IMR-90 (cell line): Measurements from ENCODE around the gene CLEC17A. TPM values are rescaled to one million over a fixed set of nuclear protein-coding genes. Genes with fewer than 3 reads are reported as not detected.

Source experiments
- ATAC-seq: fragments of 200-7000 bp; cut with Tn5 transposase; 2 replicates; pipeline ENCODE4 v1.9.1; 2020; ENCODE audit warnings: low read depth, mild to moderate bottlenecking, moderate library complexity
- BruUV-seq: library from RNA; stranded (reverse); fragments of 400-500 nt; replicated peaks from 2 replicates; lab custom pipeline; 2021; lab: Mats Ljungman, UMichigan
- CTCF ChIA-PET: fragments of 300-600 bp; formaldehyde crosslinking; extraction: SDS; loops from one replicate; lab custom pipeline; 2021; ENCODE audit warnings: antibody characterized with exemption; lab: Yijun Ruan, JAX
- POLR2A ChIA-PET: fragments of 300-600 bp; sonication (Branson Sonifier 250); formaldehyde crosslinking; loops from one replicate; lab custom pipeline; 2022; ENCODE audit warnings: antibody characterized with exemption; ENCODE audit not compliant: unreplicated experiment; lab: Charles Lee
- DNase-seq: peaks from one replicate; pipeline ENCODE4 v3.0.0; 2013
- H2AFZ ChIP-seq: replicated peaks from 2 replicates; pipeline ENCODE3; 2013; ENCODE audit warnings: low read length, mild to moderate bottlenecking; ENCODE audit not compliant: poor library complexity
- H2AK5ac ChIP-seq: 2 replicates; pipeline ENCODE4 v1.6.1; 2013; ENCODE audit warnings: low read depth, low read length, inconsistent platforms
- H2AK9ac ChIP-seq: replicated peaks from 2 replicates; pipeline ENCODE3; 2013; ENCODE audit warnings: mild to moderate bottlenecking, low read depth, low read length, moderate library complexity; ENCODE audit not compliant: poor library complexity
- H2BK120ac ChIP-seq: 2 replicates; pipeline ENCODE4 v1.6.1; 2013; ENCODE audit warnings: low read depth, low read length, inconsistent platforms
- H2BK15ac ChIP-seq: 3 replicates; pipeline ENCODE4 v1.6.1; 2013; ENCODE audit warnings: low read depth, low read length, inconsistent platforms
- H2BK20ac ChIP-seq: 2 replicates; pipeline ENCODE4 v1.6.1; 2013; ENCODE audit warnings: low read depth, mild to moderate bottlenecking, inconsistent platforms, low read length, moderate library complexity
- H2BK5ac ChIP-seq: 2 replicates; pipeline ENCODE4 v1.6.1; 2013; ENCODE audit warnings: mild to moderate bottlenecking, low read depth, low read length, inconsistent platforms; ENCODE audit not compliant: poor library complexity, severe bottlenecking
- H3K14ac ChIP-seq: replicated peaks from 2 replicates; pipeline ENCODE4 v1.6.1; 2013; ENCODE audit warnings: low read depth, low read length, inconsistent platforms
- H3K18ac ChIP-seq: 2 replicates; pipeline ENCODE4 v1.6.1; 2013; ENCODE audit warnings: low read depth, low read length, control low read depth
- H3K23ac ChIP-seq: 2 replicates; pipeline ENCODE4 v1.6.1; 2013; ENCODE audit warnings: low read depth, low read length, inconsistent platforms
- H3K27ac ChIP-seq: 2 replicates; pipeline ENCODE4 v1.5.1; 2013; ENCODE audit warnings: mild to moderate bottlenecking, control low read depth, low read length; ENCODE audit not compliant: insufficient read depth
- H3K27me3 ChIP-seq: 2 replicates; pipeline ENCODE4 v1.6.1; 2013; ENCODE audit warnings: low read length; ENCODE audit not compliant: control insufficient read depth, insufficient read depth
- H3K36me3 ChIP-seq: 2 replicates; pipeline ENCODE4 v1.6.1; 2013; ENCODE audit warnings: low read length, mixed read lengths; ENCODE audit not compliant: control insufficient read depth, insufficient read depth
- H3K4ac ChIP-seq: 2 replicates; pipeline ENCODE4 v1.6.1; 2013; ENCODE audit warnings: low read depth, low read length, inconsistent platforms
- H3K4me1 ChIP-seq: 2 replicates; pipeline ENCODE4 v1.6.1; 2013; ENCODE audit warnings: low read length, mixed read lengths; ENCODE audit not compliant: control insufficient read depth, insufficient read depth
- H3K4me2 ChIP-seq: 2 replicates; pipeline ENCODE4 v1.6.1; 2013; ENCODE audit warnings: low read depth, mild to moderate bottlenecking, control low read depth, low read length, moderate library complexity
- H3K4me3 ChIP-seq: 2 replicates; pipeline ENCODE4 v1.5.1; 2013; ENCODE audit warnings: low read depth, mild to moderate bottlenecking, control low read depth, low read length, moderate library complexity; ENCODE audit not compliant: insufficient read depth
- H3K56ac ChIP-seq: 2 replicates; pipeline ENCODE4 v1.6.1; 2013; ENCODE audit warnings: low read length, inconsistent platforms; ENCODE audit not compliant: insufficient read depth; ENCODE audit errors: extremely low read depth
- H3K79me1 ChIP-seq, 2 experiments: 2 replicates each; pipeline ENCODE4 v1.6.1; 2013; ENCODE audit warnings: low read length in 2 of 2, inconsistent platforms in 1 of 2, low read depth in 1 of 2
- H3K9ac ChIP-seq: 2 replicates; pipeline ENCODE4 v1.6.1; 2013; ENCODE audit warnings: low read depth, low read length, control low read depth
- H3K9me1 ChIP-seq: 2 replicates; pipeline ENCODE4 v1.6.1; 2013; ENCODE audit warnings: low read length, inconsistent platforms; ENCODE audit not compliant: insufficient read depth
- H3K9me3 ChIP-seq: 2 replicates; pipeline ENCODE4 v1.6.1; 2013; ENCODE audit warnings: low read length; ENCODE audit not compliant: control insufficient read depth, insufficient read depth
- H4K20me1 ChIP-seq: 2 replicates; pipeline ENCODE4 v1.6.1; 2013; ENCODE audit warnings: low read length, inconsistent platforms; ENCODE audit not compliant: insufficient read depth
- H4K5ac ChIP-seq: 2 replicates; pipeline ENCODE4 v1.6.1; 2013; ENCODE audit warnings: mild to moderate bottlenecking, low read depth, low read length, control low read depth
- H4K8ac ChIP-seq, 2 experiments: 2 replicates each; pipeline ENCODE4 v1.6.1; 2013; ENCODE audit warnings: low read depth in 2 of 2, low read length in 2 of 2, control low read depth in 1 of 2, inconsistent platforms in 1 of 2
- H4K91ac ChIP-seq: 2 replicates; pipeline ENCODE4 v1.6.1; 2013; ENCODE audit warnings: low read depth, low read length, inconsistent platforms; ENCODE audit not compliant: insufficient read depth
- BHLHE40 ChIP-seq: fragments of 150-350 bp; IDR thresholded peaks from 2 replicates; pipeline ENCODE4 v1.6.1; 2016; ENCODE audit warnings: mild to moderate bottlenecking, low read depth, low read length
- CEBPB ChIP-seq: IDR thresholded peaks from 2 replicates; pipeline ENCODE4 v1.6.1; 2012; ENCODE audit warnings: low read depth, low read length, improper control_type of control experiment
- CHD1 ChIP-seq: IDR thresholded peaks from 2 replicates; pipeline ENCODE4 v1.6.1; 2012; ENCODE audit warnings: low read depth, low read length, improper control_type of control experiment
- MAFK ChIP-seq: IDR thresholded peaks from 2 replicates; pipeline ENCODE4 v1.6.1; 2012; ENCODE audit warnings: low read depth, low read length, improper control_type of control experiment
- MAZ ChIP-seq: IDR thresholded peaks from 2 replicates; pipeline ENCODE4 v1.6.1; 2012; ENCODE audit warnings: low read depth, mild to moderate bottlenecking, low read length, improper control_type of control experiment, moderate library complexity, borderline replicate concordance
- MXI1 ChIP-seq: IDR thresholded peaks from 2 replicates; pipeline ENCODE4 v1.6.1; 2012; ENCODE audit warnings: low read depth, mild to moderate bottlenecking, low read length, moderate library complexity, borderline replicate concordance
- NFE2L2 ChIP-seq: fragments of 150-350 bp; IDR thresholded peaks from 2 replicates; pipeline ENCODE4 v1.6.1; 2016; ENCODE audit warnings: low read depth, mild to moderate bottlenecking, low read length
- POLR2A ChIP-seq: IDR thresholded peaks from 2 replicates; pipeline ENCODE4 v1.6.1; 2012; ENCODE audit warnings: mild to moderate bottlenecking, low read depth, low read length
- RCOR1 ChIP-seq: IDR thresholded peaks from 2 replicates; pipeline ENCODE4 v1.6.1; 2012; ENCODE audit warnings: mild to moderate bottlenecking, low read length, improper control_type of control experiment; ENCODE audit not compliant: insufficient replicate concordance
- SMC3 ChIP-seq: fragments of 150-350 bp; IDR thresholded peaks from 2 replicates; pipeline ENCODE4 v1.6.1; 2016; ENCODE audit warnings: low read depth, mild to moderate bottlenecking, antibody characterized with exemption, low read length, moderate library complexity
- USF2 ChIP-seq: fragments of 150-350 bp; IDR thresholded peaks from 2 replicates; pipeline ENCODE4 v1.6.1; 2017; ENCODE audit warnings: mild to moderate bottlenecking, antibody characterized with exemption, low read length, low read depth
- WGBS, 2 experiments: methylation state at CpG; one replicate each; pipeline versions ENCODE4 v1.1.5 to v1.1.7; 2013; ENCODE audit warnings: missing lambda C conversion rate in 2 of 2; ENCODE audit not compliant: insufficient read length in 1 of 2; ENCODE audit errors: extremely low coverage in 2 of 2; 5-methylcytosine and 5-hydroxymethylcytosine counted together
- dilution Hi-C: fragments of 300-500 bp; cut with HindIII; formaldehyde crosslinking; loops from one replicate; pipeline ENCODE4 v1.14.3; 2018; ENCODE audit warnings: low sequenced_read_pairs; ENCODE audit not compliant: unreplicated experiment
- in situ Hi-C: fragments of 300-500 bp; cut with MboI; formaldehyde crosslinking; loops from 3 replicates; pipeline ENCODE4 v1.14.3; 2019; ENCODE audit warnings: low sequenced_read_pairs, inconsistent platforms, mixed read lengths
- intact Hi-C: fragments of 100-400 bp; cut with micrococcal nuclease; formaldehyde crosslinking; loops from 2 replicates; pipeline ENCODE4 v1.10.0; 2022
- polyA plus RNA-seq, 3 experiments: library from polyadenylated mRNA; depleted of rRNA; stranded (reverse); fragments of >200 nt; gene quantifications; 2 replicates each; pipeline ENCODE4 v1.2.3, GENCODE V29; 2012; ENCODE audit warnings: low replicate concordance in 1 of 3
- total RNA-seq: library from RNA; depleted of rRNA; stranded (reverse); fragments of >200 nt; gene quantifications from 2 replicates; pipeline ENCODE4 v1.2.3, GENCODE V29; 2012
- TF ChIP-seq, protein P1 (sequence below): conservative IDR thresholded peaks from 2 replicates; pipeline ENCODE4 v1.5.1; 2012; ENCODE audit warnings: mild to moderate bottlenecking, low read depth, low read length, improper control_type of control experiment
- TF ChIP-seq, protein P2 (sequence below): fragments of 150-350 bp; IDR thresholded peaks from 2 replicates; pipeline ENCODE4 v1.6.1; 2016; ENCODE audit warnings: low read depth, mild to moderate bottlenecking, low read length, moderate library complexity, borderline replicate concordance

CLEC17A gene
- total and polyA plus RNA-seq, 2 of the 4 experiments (the other 2 are of a cell fraction), result 0.05 TPM; not detected in 1

DNA sequence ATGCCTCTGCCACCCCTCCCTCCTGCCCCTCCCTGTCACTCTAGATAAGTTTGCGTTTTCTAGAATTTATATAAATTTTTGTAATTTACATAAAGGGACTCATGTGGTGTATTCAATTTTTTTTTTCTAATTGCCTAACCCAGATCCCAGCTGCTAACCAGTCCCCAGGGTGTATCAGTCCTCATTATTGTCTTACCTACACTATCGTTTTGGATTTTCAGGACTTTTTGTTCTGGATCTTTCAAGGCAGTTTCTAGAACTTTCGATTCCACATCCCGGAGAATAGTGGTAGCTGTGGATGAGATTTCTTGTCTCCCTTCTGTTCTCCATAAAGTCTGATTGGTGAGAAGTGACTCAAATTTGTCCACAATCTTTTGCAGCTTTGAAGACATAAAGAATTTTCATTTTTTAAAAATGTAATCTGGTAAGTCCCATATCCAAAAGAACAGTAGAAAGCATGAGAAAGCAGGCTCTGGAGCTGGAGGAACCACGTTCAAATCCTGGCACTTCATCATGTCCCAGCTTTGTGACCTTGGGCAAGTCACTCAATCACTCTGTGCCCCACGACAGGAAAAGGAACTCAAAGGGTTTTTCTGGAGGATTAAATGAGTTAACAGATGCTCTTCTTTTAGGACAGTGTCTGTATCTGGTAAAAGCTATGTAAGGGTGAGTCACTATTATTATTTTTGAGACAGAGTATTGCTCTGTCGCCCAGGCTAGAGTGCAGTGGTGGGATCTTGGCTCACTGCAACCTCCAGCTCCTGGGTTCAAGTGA lies 72.1 kb downstream of the CLEC17A start (continued):
- no peak for TF ChIP-seq SMC3

DNA sequence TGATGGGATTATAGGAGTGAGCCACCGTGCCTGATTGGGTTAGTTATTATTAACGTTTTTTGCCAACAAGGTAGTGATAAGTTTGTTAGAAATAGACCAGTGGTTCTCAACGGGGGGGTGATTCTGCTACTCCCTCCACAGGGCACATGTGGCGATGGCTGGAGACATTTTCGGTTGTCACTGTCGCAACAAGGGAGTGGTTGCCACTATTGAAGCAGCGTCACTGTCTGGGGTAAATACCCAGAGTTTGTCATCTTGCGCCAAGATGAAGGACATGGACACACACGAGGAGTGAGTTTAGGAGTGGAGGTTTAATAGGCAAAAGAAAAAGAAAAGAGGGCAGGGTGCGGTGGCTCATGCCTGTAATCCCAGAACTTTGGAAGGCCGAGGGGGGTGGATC lies 72.8 kb downstream of the CLEC17A start:
- Histone ChIP-seq H3K4me2 (no peak overlapping the region), H4K5ac (no peak overlapping the region), H3K56ac (no peak overlapping the region), H2AK9ac (no peak overlapping the region), H2AFZ (no peak overlapping the region), H3K4me1 (no peaks in the 10 kb centered on the region), H3K9ac (no peak overlapping the region), H3K79me1 (no peaks in the 10 kb centered on the region), H3K27me3 (no peaks in the 10 kb centered on the region), H3K9me1 (no peaks in the 10 kb centered on the region), H3K18ac (no peak overlapping the region), H3K23ac (no peak overlapping the region), H2BK20ac (no peak overlapping the region), H4K91ac (no peak overlapping the region), H3K4ac (no peak overlapping the region), H2BK15ac (no peak overlapping the region), H2AK5ac (no peak overlapping the region), H3K36me3 (no peaks in the 10 kb centered on the region), H4K20me1 (no peaks in the 10 kb centered on the region), H2BK5ac (no peak overlapping the region), H4K8ac (no peak overlapping the region), H3K14ac (no peak overlapping the region), H2BK120ac (no peak overlapping the region), H3K9me3 (no peaks in the 10 kb centered on the region), H3K4me3 (no peak overlapping the region), H3K27ac (no peak overlapping the region)
- WGBS, 2 experiments, result 83% methylated on average over 2 of the region's 11 CpGs; no CpG with 5 or more reads in 1 of the 2 experiments
- BruUV-seq, result no TSS peak
- ChIA-PET CTCF (no interaction called here), POLR2A (no interaction called here)
- DNase-seq (no peak), ATAC-seq (no peak)
- dilution Hi-C loops, result no loop called here
- in situ Hi-C loops, result no loop called here
- intact Hi-C loops, result no loop called here
- no peak for TF ChIP-seq RCOR1
- TF ChIP-seq, protein P1, sequence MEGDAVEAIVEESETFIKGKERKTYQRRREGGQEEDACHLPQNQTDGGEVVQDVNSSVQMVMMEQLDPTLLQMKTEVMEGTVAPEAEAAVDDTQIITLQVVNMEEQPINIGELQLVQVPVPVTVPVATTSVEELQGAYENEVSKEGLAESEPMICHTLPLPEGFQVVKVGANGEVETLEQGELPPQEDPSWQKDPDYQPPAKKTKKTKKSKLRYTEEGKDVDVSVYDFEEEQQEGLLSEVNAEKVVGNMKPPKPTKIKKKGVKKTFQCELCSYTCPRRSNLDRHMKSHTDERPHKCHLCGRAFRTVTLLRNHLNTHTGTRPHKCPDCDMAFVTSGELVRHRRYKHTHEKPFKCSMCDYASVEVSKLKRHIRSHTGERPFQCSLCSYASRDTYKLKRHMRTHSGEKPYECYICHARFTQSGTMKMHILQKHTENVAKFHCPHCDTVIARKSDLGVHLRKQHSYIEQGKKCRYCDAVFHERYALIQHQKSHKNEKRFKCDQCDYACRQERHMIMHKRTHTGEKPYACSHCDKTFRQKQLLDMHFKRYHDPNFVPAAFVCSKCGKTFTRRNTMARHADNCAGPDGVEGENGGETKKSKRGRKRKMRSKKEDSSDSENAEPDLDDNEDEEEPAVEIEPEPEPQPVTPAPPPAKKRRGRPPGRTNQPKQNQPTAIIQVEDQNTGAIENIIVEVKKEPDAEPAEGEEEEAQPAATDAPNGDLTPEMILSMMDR, result no peak
- TF ChIP-seq, protein P2, sequence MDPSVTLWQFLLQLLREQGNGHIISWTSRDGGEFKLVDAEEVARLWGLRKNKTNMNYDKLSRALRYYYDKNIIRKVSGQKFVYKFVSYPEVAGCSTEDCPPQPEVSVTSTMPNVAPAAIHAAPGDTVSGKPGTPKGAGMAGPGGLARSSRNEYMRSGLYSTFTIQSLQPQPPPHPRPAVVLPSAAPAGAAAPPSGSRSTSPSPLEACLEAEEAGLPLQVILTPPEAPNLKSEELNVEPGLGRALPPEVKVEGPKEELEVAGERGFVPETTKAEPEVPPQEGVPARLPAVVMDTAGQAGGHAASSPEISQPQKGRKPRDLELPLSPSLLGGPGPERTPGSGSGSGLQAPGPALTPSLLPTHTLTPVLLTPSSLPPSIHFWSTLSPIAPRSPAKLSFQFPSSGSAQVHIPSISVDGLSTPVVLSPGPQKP, result no peak
- no peak for TF ChIP-seq MAFK
- no peak for TF ChIP-seq POLR2A
- no peak for TF ChIP-seq USF2
- TF ChIP-seq CHD1, result no peak
- TF ChIP-seq MAZ, result no peak
- no peak for TF ChIP-seq BHLHE40
- no peak for TF ChIP-seq MXI1
- no peak for TF ChIP-seq NFE2L2
- TF ChIP-seq SMC3, result no peak
- TF ChIP-seq CEBPB, result no peak
